GM12878 (cell line): ENCODE data around the gene SORL1. TPM values are rescaled to one million over a fixed set of nuclear protein-coding genes. Genes with fewer than 3 reads are reported as not detected.

Source experiments
- ATAC-seq: fragments of 200-7000 bp; cut with Tn5 transposase; 3 replicates; pipeline ENCODE4 v1.9.1; 2020; ENCODE audit warnings: mild to moderate bottlenecking, moderate library complexity
- BruUV-seq: library from RNA; stranded (reverse); fragments of 400-500 nt; replicated peaks from 2 replicates; lab custom pipeline; 2021; lab: Mats Ljungman, UMichigan
- CTCF ChIA-PET: fragments of 300-600 bp; sonication (Branson Sonifier 250); formaldehyde crosslinking; extraction: SDS; loops from one replicate; lab custom pipeline; 2021; ENCODE audit warnings: inconsistent platforms; lab: Yijun Ruan, JAX
- POLR2A ChIA-PET: fragments of 350-600 bp; formaldehyde crosslinking; extraction: SDS; loops from one replicate; lab custom pipeline; 2021; ENCODE audit warnings: inconsistent platforms; lab: Charles Lee
- RAD21 ChIA-PET: fragments of 300-600 bp; sonication (Branson Sonifier 250); formaldehyde crosslinking; loops from one replicate; lab custom pipeline; 2023; ENCODE audit warnings: antibody characterized with exemption; ENCODE audit not compliant: unreplicated experiment; lab: Charles Lee
- SMC1A ChIA-PET: fragments of 300-600 bp; sonication (Branson Sonifier 250); formaldehyde crosslinking; loops from one replicate; lab custom pipeline; 2023; ENCODE audit not compliant: unreplicated experiment, uncharacterized antibody; lab: Charles Lee
- DNase-seq: peaks from one replicate; pipeline ENCODE4 v3.0.0-alpha.2; 2011; ENCODE audit warnings: low read depth, low spot score
- FAIRE-seq: peaks from 3 replicates; lab custom pipeline; 2011; peaks lifted over from hg19 to GRCh38; lab: Jason Lieb, UNC
- H2AFZ ChIP-seq: 2 replicates; pipeline ENCODE4 v1.6.0; 2011; ENCODE audit warnings: low read depth, low read length, control low read depth; ENCODE audit not compliant: control insufficient read depth
- H3K27ac ChIP-seq: 2 replicates; pipeline ENCODE4 v1.5.1; 2011; ENCODE audit warnings: control low read depth; ENCODE audit not compliant: control insufficient read depth, insufficient read depth
- H3K27me3 ChIP-seq, 2 experiments: replicated peaks in 1 of 2; 2 replicates each; pipeline versions ENCODE4 v1.6.0 to v1.6.1; 2011; ENCODE audit warnings: low read length in 1 of 2; ENCODE audit not compliant: control insufficient read depth in 2 of 2, insufficient read depth in 2 of 2
- H3K36me3 ChIP-seq, 2 experiments: 2 replicates each; pipeline ENCODE4 v1.5.1; 2011; ENCODE audit warnings: low read length in 1 of 2; ENCODE audit not compliant: control insufficient read depth in 2 of 2, insufficient read depth in 2 of 2
- H3K4me1 ChIP-seq: 2 replicates; pipeline ENCODE4 v1.6.1; 2011; ENCODE audit warnings: mild to moderate bottlenecking, low read length, moderate library complexity, mixed read lengths; ENCODE audit not compliant: control insufficient read depth, insufficient read depth
- H3K4me2 ChIP-seq: 2 replicates; pipeline ENCODE4 v1.6.0; 2011; ENCODE audit warnings: control low read depth; ENCODE audit not compliant: control insufficient read depth, insufficient read depth
- H3K4me3 ChIP-seq: fragments of 200-600 bp; sonication (generic); 2 replicates; pipeline ENCODE4 v1.5.1; 2016
- H3K79me2 ChIP-seq: 2 replicates; pipeline ENCODE4 v1.6.0; 2011; ENCODE audit warnings: low read length; ENCODE audit not compliant: control insufficient read depth, insufficient read depth
- H3K9ac ChIP-seq: 2 replicates; pipeline ENCODE4 v1.8.0; 2011; ENCODE audit warnings: low read length, control low read depth, mixed read lengths; ENCODE audit not compliant: control insufficient read depth, insufficient read depth
- H3K9me3 ChIP-seq: replicated peaks from 3 replicates; pipeline ENCODE4 v1.5.1; 2011; ENCODE audit warnings: mild to moderate bottlenecking, low read length; ENCODE audit not compliant: control insufficient read depth, insufficient read depth
- H4K20me1 ChIP-seq: 2 replicates; pipeline ENCODE4 v1.6.0; 2011; ENCODE audit not compliant: control insufficient read depth, insufficient read depth
- BCL11A ChIP-seq: IDR thresholded peaks from 2 replicates; pipeline ENCODE4 v1.6.1; 2011; ENCODE audit warnings: low read depth, low read length
- CBX5 ChIP-seq: sonication (generic); IDR thresholded peaks from 2 replicates; pipeline ENCODE4 v1.6.1; 2016; ENCODE audit warnings: low read depth, moderate library complexity, mild to moderate bottlenecking, inconsistent platforms
- DPF2 ChIP-seq: fragments of 450-650 bp; IDR thresholded peaks from 2 replicates; pipeline ENCODE4 v1.6.1; 2017; ENCODE audit warnings: mild to moderate bottlenecking
- ESRRA ChIP-seq: IDR thresholded peaks from 2 replicates; pipeline ENCODE4 v1.6.1; 2012; ENCODE audit warnings: mild to moderate bottlenecking, low read length, improper control_type of control experiment
- RB1 ChIP-seq: fragments of 450-650 bp; formaldehyde crosslinking; IDR thresholded peaks from 2 replicates; pipeline ENCODE4 v1.6.1; 2017; ENCODE audit warnings: mild to moderate bottlenecking, borderline replicate concordance
- RCOR1 ChIP-seq: conservative IDR thresholded peaks from 2 replicates; pipeline ENCODE4 v1.6.1; 2012; ENCODE audit warnings: low read depth, low read length, improper control_type of control experiment
- WGBS: methylation state at CpG from one replicate; pipeline ENCODE4 v1.1.6; 2016; ENCODE audit warnings: low lambda C conversion rate; ENCODE audit not compliant: insufficient replicate concordance, insufficient coverage; ENCODE audit errors: missing lambda C conversion rate; 5-methylcytosine and 5-hydroxymethylcytosine counted together
- in situ Hi-C: fragments of 300-500 bp; cut with MboI; formaldehyde crosslinking; loops from 9 replicates; pipeline ENCODE4 v1.14.3; 2018; ENCODE audit warnings: mixed read lengths
- intact Hi-C: fragments of 100-400 bp; cut with micrococcal nuclease; formaldehyde crosslinking; loops from one replicate; pipeline ENCODE4 v1.14.2; 2022; ENCODE audit not compliant: unreplicated experiment
- polyA plus RNA-seq, 11 experiments: library from polyadenylated mRNA; depleted of rRNA in 4 of 11; unstranded in 6 of 11; stranded (reverse) in 5 of 11; fragments of >200 nt; fragmentation: Nextera tagmentation in 4 of 11; fragmentation: Illumina TruSeq in 1 of 11; extraction: Ambion mirVana in 4 of 11; extraction: Trizol in 1 of 11; gene quantifications; 1 replicate in 1 of 11; 2 replicates in 10 of 11; pipeline versions ENCODE4 v1.2.1 to v1.2.3, GENCODE V29; 2011 to 2016; ENCODE audit warnings: inconsistent platforms in 2 of 11, missing spikeins in 2 of 11, low read depth in 1 of 11
- total RNA-seq, 4 experiments: library from RNA; depleted of rRNA in 3 of 4; stranded (reverse); fragments of >200 nt in 3 of 4; fragmentation: Illumina TruSeq in 1 of 4; extraction: Trizol in 1 of 4; gene quantifications; 2 replicates each; pipeline versions ENCODE4 v1.2.1 to v1.2.3, GENCODE V29; 2013 to 2021
- TF ChIP-seq, protein P1 (sequence below): IDR thresholded peaks from 2 replicates; pipeline ENCODE4 v1.6.1; 2011; ENCODE audit warnings: low read depth, low read length, improper control_type of control experiment, borderline replicate concordance
- TF ChIP-seq, protein P2 (sequence below): IDR thresholded peaks from 2 replicates; pipeline ENCODE4 v1.6.1; 2012; ENCODE audit warnings: improper control_type of control experiment, low read depth, low read length; ENCODE audit not compliant: insufficient replicate concordance

The SORL1 gene
- total and polyA plus RNA-seq, 10 of the 15 experiments (the other 5 are each of a cell fraction or from before 2014, with no cell fraction given) = 20.2 to 107 (median 59.9) TPM

DNA sequence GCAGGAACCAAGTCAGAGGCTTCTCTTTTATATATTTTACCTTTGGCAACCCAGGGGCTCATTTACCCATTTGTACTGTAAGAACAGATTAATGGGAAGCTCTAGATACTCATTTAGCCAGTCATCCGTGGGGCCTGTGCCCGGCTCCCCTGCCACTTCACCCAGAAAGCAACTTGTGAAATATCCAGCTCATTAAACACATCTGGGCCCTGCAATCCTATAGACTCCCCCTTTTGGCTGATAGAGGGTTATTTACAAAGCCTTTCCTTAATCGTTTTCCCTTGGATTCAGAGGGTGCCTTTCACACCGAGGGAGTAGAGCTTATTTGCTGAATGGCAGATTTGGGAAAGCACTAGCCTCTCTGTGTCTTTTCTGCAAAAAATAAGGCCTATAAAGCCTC is 119.4 kb downstream of the SORL1 start:
- RAD21 ChIA-PET = interaction anchor here (0.8 to 2.2 kb wide), 3 partner anchors 18 to 106 kb away, joined by 5 to 9 read pairs (median 5); no protein-coding TSS in a partner anchor
- ATAC-seq (no peak), DNase-seq (no peak), FAIRE-seq (no peak)
- no peaks in the 10 kb centered on the region for H4K20me1 ChIP-seq
- no peak overlapping the region for H3K9ac ChIP-seq
- peaks cover 5% of the 10 kb centered on the region; the same call in 1 of the 2 replicates for H3K79me2 ChIP-seq
- no peak overlapping the region for H3K4me3 ChIP-seq
- peaks cover 22 to 40% of the 10 kb centered on the region in 2 experiments for H3K36me3 ChIP-seq
- SMC1A ChIA-PET = interaction anchor here (0.7 to 2.8 kb wide), 9 partner anchors 10 to 250 kb away, joined by 3 to 10 read pairs (median 3); no protein-coding TSS in a partner anchor
- no peak for TF ChIP-seq DPF2
- TF ChIP-seq, protein P1, sequence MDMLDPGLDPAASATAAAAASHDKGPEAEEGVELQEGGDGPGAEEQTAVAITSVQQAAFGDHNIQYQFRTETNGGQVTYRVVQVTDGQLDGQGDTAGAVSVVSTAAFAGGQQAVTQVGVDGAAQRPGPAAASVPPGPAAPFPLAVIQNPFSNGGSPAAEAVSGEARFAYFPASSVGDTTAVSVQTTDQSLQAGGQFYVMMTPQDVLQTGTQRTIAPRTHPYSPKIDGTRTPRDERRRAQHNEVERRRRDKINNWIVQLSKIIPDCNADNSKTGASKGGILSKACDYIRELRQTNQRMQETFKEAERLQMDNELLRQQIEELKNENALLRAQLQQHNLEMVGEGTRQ = no peak
- 85% methylated on average over 4 of the region's 4 CpGs for WGBS
- H3K9me3 ChIP-seq = no peaks in the 10 kb centered on the region; the same call in 2 of the 3 replicates
- peaks cover 62% of the 10 kb centered on the region for H3K4me1 ChIP-seq
- H3K27ac ChIP-seq = no peak overlapping the region
- no peak overlapping the region for H3K4me2 ChIP-seq
- BruUV-seq = no TSS peak
- no peaks in the 10 kb centered on the region for H3K27me3 ChIP-seq
- no peak overlapping the region for H2AFZ ChIP-seq
- in situ Hi-C loops = no loop called here
- CTCF ChIA-PET = interaction anchor here (0.6 to 3.1 kb wide), 6 partner anchors 17 to 1280 kb away, joined by 3 to 17 read pairs (median 6); no protein-coding TSS in a partner anchor
- intact Hi-C loops = no loop called here
- POLR2A ChIA-PET = interaction anchor here (0.9 to 1.3 kb wide), 4 partner anchors 19 to 130 kb away, joined by 3 to 4 read pairs (median 3); no protein-coding TSS in a partner anchor

DNA sequence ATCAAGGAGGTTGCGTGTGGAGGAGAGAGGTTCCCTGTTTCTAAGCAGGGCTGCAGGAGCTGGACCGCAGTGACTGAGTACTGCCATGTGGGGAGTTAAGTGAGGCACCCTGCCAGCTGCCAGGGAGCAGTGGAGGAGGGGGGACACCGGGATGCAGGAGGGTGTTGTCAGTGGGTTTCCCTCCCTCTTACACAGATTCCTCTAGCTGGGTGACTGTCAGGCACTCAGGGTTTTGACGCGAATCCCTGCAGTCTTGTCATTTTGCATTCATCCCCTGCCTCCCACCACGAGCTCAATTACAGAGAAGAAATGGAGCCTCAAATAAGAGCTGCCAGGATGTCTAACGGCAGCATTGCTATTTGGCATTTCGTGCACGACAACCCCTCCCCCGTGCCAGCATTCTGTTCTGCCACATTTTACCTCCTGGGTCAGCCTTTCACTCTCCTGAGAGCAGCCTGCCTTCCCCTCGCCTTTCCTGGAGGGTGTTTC is 120.5 kb downstream of the SORL1 start:
- in situ Hi-C loops = no loop called here
- BruUV-seq = no TSS peak
- no peak for ATAC-seq
- H3K4me3 ChIP-seq = no peak overlapping the region
- whole genome bisulfite sequencing = 99% methylated on average over 11 of the region's 11 CpGs
- DNase-seq = no peak
- no peak for TF ChIP-seq ESRRA
- TF ChIP-seq, protein P2, sequence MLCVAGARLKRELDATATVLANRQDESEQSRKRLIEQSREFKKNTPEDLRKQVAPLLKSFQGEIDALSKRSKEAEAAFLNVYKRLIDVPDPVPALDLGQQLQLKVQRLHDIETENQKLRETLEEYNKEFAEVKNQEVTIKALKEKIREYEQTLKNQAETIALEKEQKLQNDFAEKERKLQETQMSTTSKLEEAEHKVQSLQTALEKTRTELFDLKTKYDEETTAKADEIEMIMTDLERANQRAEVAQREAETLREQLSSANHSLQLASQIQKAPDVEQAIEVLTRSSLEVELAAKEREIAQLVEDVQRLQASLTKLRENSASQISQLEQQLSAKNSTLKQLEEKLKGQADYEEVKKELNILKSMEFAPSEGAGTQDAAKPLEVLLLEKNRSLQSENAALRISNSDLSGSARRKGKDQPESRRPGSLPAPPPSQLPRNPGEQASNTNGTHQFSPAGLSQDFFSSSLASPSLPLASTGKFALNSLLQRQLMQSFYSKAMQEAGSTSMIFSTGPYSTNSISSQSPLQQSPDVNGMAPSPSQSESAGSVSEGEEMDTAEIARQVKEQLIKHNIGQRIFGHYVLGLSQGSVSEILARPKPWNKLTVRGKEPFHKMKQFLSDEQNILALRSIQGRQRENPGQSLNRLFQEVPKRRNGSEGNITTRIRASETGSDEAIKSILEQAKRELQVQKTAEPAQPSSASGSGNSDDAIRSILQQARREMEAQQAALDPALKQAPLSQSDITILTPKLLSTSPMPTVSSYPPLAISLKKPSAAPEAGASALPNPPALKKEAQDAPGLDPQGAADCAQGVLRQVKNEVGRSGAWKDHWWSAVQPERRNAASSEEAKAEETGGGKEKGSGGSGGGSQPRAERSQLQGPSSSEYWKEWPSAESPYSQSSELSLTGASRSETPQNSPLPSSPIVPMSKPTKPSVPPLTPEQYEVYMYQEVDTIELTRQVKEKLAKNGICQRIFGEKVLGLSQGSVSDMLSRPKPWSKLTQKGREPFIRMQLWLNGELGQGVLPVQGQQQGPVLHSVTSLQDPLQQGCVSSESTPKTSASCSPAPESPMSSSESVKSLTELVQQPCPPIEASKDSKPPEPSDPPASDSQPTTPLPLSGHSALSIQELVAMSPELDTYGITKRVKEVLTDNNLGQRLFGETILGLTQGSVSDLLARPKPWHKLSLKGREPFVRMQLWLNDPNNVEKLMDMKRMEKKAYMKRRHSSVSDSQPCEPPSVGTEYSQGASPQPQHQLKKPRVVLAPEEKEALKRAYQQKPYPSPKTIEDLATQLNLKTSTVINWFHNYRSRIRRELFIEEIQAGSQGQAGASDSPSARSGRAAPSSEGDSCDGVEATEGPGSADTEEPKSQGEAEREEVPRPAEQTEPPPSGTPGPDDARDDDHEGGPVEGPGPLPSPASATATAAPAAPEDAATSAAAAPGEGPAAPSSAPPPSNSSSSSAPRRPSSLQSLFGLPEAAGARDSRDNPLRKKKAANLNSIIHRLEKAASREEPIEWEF = no peak
- TF ChIP-seq CBX5 = no peak
- no peak for TF ChIP-seq RCOR1
- TF ChIP-seq RB1 = no peak
- TF ChIP-seq BCL11A = no peak
- TF ChIP-seq, all 136 proteins: peak for 0
- CTCF ChIA-PET = interaction anchor here (0.9 to 3.1 kb wide), 4 partner anchors 19 to 378 kb away, joined by 3 to 17 read pairs (median 7); no protein-coding TSS in a partner anchor
- no peak overlapping the region for H3K9ac ChIP-seq
- POLR2A ChIA-PET = interaction anchor here (0.9 kb wide), 1 partner anchor 117 kb away, joined by 3 read pairs; no protein-coding TSS in a partner anchor
- intact Hi-C loops = no loop called here
- RAD21 ChIA-PET = interaction anchor here (1.5 to 1.8 kb wide), 2 partner anchors 78 to 108 kb away, joined by 4 to 5 read pairs; no protein-coding TSS in a partner anchor
- H4K20me1 ChIP-seq = no peaks in the 10 kb centered on the region
- FAIRE-seq = no peak
- H3K27me3 ChIP-seq = no peaks in the 10 kb centered on the region
- H3K27ac ChIP-seq = no peak overlapping the region
- SMC1A ChIA-PET = interaction anchor here (0.6 to 2.8 kb wide), 8 partner anchors 9 to 229 kb away, joined by 3 to 10 read pairs (median 3); no protein-coding TSS in a partner anchor
- no peak overlapping the region for H3K4me2 ChIP-seq
- peaks cover 5% of the 10 kb centered on the region; the same call in 1 of the 2 replicates for H3K79me2 ChIP-seq
- H3K9me3 ChIP-seq = no peaks in the 10 kb centered on the region; the same call in 2 of the 3 replicates
- H2AFZ ChIP-seq = no peak overlapping the region
- H3K4me1 ChIP-seq = peaks cover 63% of the 10 kb centered on the region
- H3K36me3 ChIP-seq = peaks cover 23 to 37% of the 10 kb centered on the region in 2 experiments
